SK-N-SH treated with all-trans-retinoic acid at 6 μM for 48 hours (cell line): ENCODE measurements around the gene PHACTR2.

Experiments
- ATAC-seq: fragments of 200-7000 bp; cut with Tn5 transposase; 3 replicates; pipeline ENCODE4 v1.9.1; 2020; ENCODE audit warnings: mild to moderate bottlenecking, moderate library complexity
- ARNTL ChIP-seq: fragments of 450-650 bp; formaldehyde crosslinking; IDR thresholded peaks from 2 replicates; pipeline ENCODE4 v1.5.0; 2020; ENCODE audit warnings: low read depth, mild to moderate bottlenecking, moderate library complexity, borderline replicate concordance
- BACH2 ChIP-seq: fragments of 250-450 bp; sonication (Bioruptor Pico); IDR thresholded peaks from 2 replicates; pipeline ENCODE4 v1.9.0; 2021; ENCODE audit warnings: mild to moderate bottlenecking, borderline replicate concordance
- CREB5 ChIP-seq: fragments of 250-450 bp; sonication (Bioruptor Pico); IDR thresholded peaks from 2 replicates; pipeline ENCODE4 v1.5.1; 2020; ENCODE audit warnings: low read depth, mild to moderate bottlenecking, moderate library complexity
- CSDC2 ChIP-seq: fragments of 250-450 bp; sonication (Bioruptor Pico); IDR thresholded peaks from 2 replicates; pipeline ENCODE4 v1.5.0; 2020; ENCODE audit warnings: mild to moderate bottlenecking, moderate library complexity
- ESRRG ChIP-seq: fragments of 250-450 bp; sonication (Bioruptor Pico); IDR thresholded peaks from 2 replicates; pipeline ENCODE4 v1.6.1; 2021; ENCODE audit warnings: mild to moderate bottlenecking
- GLIS3 ChIP-seq: fragments of 250-450 bp; sonication (Bioruptor Pico); IDR thresholded peaks from 2 replicates; pipeline ENCODE4 v1.5.0; 2020; ENCODE audit warnings: mild to moderate bottlenecking, moderate library complexity
- ISL1 ChIP-seq: fragments of 250-450 bp; sonication (Bioruptor Pico); IDR thresholded peaks from 2 replicates; pipeline ENCODE4 v2.1.2; 2022; ENCODE audit warnings: mild to moderate bottlenecking, moderate library complexity
- OSR1 ChIP-seq: fragments of 250-450 bp; sonication (Bioruptor Pico); IDR thresholded peaks from 2 replicates; pipeline ENCODE4 v1.8.0; 2022; ENCODE audit warnings: moderate library complexity, mild to moderate bottlenecking, inconsistent platforms
- PATZ1 ChIP-seq: fragments of 250-450 bp; sonication (Bioruptor Pico); IDR thresholded peaks from 2 replicates; pipeline ENCODE4 v1.8.0; 2020; ENCODE audit warnings: mild to moderate bottlenecking, moderate library complexity, borderline replicate concordance
- POU6F1 ChIP-seq: fragments of 250-450 bp; sonication (Bioruptor Pico); IDR thresholded peaks from 2 replicates; pipeline ENCODE4 v1.8.0; 2021; ENCODE audit warnings: low read depth, mild to moderate bottlenecking, moderate library complexity, borderline replicate concordance
- PPARA ChIP-seq: fragments of 250-450 bp; sonication (Bioruptor Pico); IDR thresholded peaks from 2 replicates; pipeline ENCODE4 v1.5.0; 2020; ENCODE audit warnings: mild to moderate bottlenecking, borderline replicate concordance
- RARB ChIP-seq: fragments of 250-450 bp; sonication (Bioruptor Pico); IDR thresholded peaks from 2 replicates; pipeline ENCODE4 v1.8.0; 2021; ENCODE audit warnings: mild to moderate bottlenecking, moderate library complexity
- SNAI2 ChIP-seq: fragments of 250-450 bp; sonication (Bioruptor Pico); IDR thresholded peaks from 2 replicates; pipeline ENCODE4 v1.5.0; 2020; ENCODE audit warnings: mild to moderate bottlenecking, moderate library complexity
- TCF4 ChIP-seq: fragments of 250-450 bp; sonication (Bioruptor Pico); IDR thresholded peaks from 2 replicates; pipeline ENCODE4 v1.8.0; 2021; ENCODE audit warnings: mild to moderate bottlenecking, moderate library complexity, borderline replicate concordance
- TOX ChIP-seq: fragments of 250-450 bp; sonication (Bioruptor Pico); IDR thresholded peaks from 2 replicates; pipeline ENCODE4 v1.8.0; 2021; ENCODE audit warnings: mild to moderate bottlenecking, moderate library complexity, borderline replicate concordance
- TSHZ2 ChIP-seq: fragments of 250-450 bp; sonication (Bioruptor Pico); IDR thresholded peaks from 2 replicates; pipeline ENCODE4 v1.5.0; 2020; ENCODE audit warnings: mild to moderate bottlenecking, moderate library complexity
- ZC3H10 ChIP-seq: fragments of 250-450 bp; sonication (Bioruptor Pico); IDR thresholded peaks from 2 replicates; pipeline ENCODE4 v1.5.1; 2021; ENCODE audit warnings: mild to moderate bottlenecking, moderate library complexity
- ZFP3 ChIP-seq: fragments of 250-450 bp; sonication (Bioruptor Pico); IDR thresholded peaks from 2 replicates; pipeline ENCODE4 v1.5.0; 2020; ENCODE audit warnings: mild to moderate bottlenecking, moderate library complexity
- ZFP30 ChIP-seq: fragments of 450-650 bp; formaldehyde crosslinking; IDR thresholded peaks from 2 replicates; pipeline ENCODE4 v1.5.0; 2022; ENCODE audit warnings: mild to moderate bottlenecking, moderate library complexity
- ZNF565 ChIP-seq: fragments of 450-650 bp; formaldehyde crosslinking; conservative IDR thresholded peaks from 2 replicates; pipeline ENCODE4 v1.5.0; 2020; ENCODE audit warnings: low read depth, mild to moderate bottlenecking, moderate library complexity
- ZNF70 ChIP-seq: fragments of 450-650 bp; formaldehyde crosslinking; IDR thresholded peaks from 2 replicates; pipeline ENCODE4 v1.5.0; 2020; ENCODE audit warnings: mild to moderate bottlenecking, moderate library complexity
- TF ChIP-seq, protein P1 (sequence below): fragments of 250-450 bp; sonication (Bioruptor Pico); IDR thresholded peaks from 2 replicates; pipeline ENCODE4 v1.5.1; 2021; ENCODE audit warnings: mild to moderate bottlenecking, moderate library complexity

PHACTR2 gene

GRCh38 chr6:143806282-143807102 lies 128.7 kb downstream of the PHACTR2 start:
- no peak for TF ChIP-seq BACH2
- TF ChIP-seq ZC3H10 (CRISPR knock-in tag), result no peak
- TF ChIP-seq TCF4, result no peak
- no peak for TF ChIP-seq ZNF70
- no peak for TF ChIP-seq ARNTL (CRISPR knock-in tag)
- no peak for TF ChIP-seq ISL1
- TF ChIP-seq SNAI2 (CRISPR knock-in tag), result no peak
- no peak for TF ChIP-seq ZNF565 (CRISPR knock-in tag)
- TF ChIP-seq CSDC2 (CRISPR knock-in tag), result no peak
- no peak for TF ChIP-seq ESRRG (CRISPR knock-in tag)
- TF ChIP-seq ZFP3 (CRISPR knock-in tag), result no peak
- no peak for TF ChIP-seq ZFP30 (CRISPR knock-in tag)
- no peak for TF ChIP-seq TOX
- no peak for TF ChIP-seq PPARA (CRISPR knock-in tag)
- no peak for TF ChIP-seq GLIS3 (CRISPR knock-in tag)
- no peak for TF ChIP-seq OSR1 (CRISPR knock-in tag)
- TF ChIP-seq POU6F1 (CRISPR knock-in tag), result no peak
- no peak for ATAC-seq

DNA sequence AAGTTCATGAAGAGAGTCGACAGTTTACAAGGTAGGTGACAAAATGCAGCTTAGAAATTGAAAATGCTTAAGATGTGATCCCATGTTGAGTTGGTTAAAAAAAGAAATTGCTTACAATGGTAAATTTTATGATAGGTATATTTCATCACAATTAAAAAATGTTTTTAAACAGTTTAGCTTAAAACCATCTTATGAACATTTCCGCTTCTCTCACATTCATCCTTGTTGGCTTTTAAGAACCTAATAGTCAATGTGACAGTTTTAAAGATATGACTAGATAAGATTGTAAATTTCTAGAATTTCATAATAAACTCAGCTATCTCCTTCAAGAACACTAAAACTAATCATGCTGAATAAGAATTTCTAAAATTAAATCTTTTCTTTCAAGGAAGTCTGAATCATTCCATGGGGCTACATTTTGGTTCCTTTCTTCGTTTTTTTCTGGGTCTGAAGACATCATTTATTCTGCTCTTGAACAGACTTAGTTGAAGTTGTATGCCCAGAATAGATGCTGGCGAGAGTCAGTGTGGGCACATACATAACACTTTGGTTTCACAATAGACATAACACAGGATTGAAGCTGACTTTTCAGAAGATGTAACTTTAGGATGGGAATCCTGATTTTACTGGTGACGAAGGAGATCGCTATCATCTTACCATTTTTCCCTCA lies 129.5 kb downstream of the PHACTR2 start:
- no peak for ATAC-seq
- TF ChIP-seq TCF4, result no peak
- TF ChIP-seq, protein P1, sequence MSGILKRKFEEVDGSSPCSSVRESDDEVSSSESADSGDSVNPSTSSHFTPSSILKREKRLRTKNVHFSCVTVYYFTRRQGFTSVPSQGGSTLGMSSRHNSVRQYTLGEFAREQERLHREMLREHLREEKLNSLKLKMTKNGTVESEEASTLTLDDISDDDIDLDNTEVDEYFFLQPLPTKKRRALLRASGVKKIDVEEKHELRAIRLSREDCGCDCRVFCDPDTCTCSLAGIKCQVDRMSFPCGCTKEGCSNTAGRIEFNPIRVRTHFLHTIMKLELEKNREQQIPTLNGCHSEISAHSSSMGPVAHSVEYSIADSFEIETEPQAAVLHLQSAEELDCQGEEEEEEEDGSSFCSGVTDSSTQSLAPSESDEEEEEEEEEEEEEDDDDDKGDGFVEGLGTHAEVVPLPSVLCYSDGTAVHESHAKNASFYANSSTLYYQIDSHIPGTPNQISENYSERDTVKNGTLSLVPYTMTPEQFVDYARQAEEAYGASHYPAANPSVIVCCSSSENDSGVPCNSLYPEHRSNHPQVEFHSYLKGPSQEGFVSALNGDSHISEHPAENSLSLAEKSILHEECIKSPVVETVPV (CRISPR knock-in tag), result no peak

- ATAC-seq, result no peak
Measured at GRCh38 chr6:143810745-143811144, 133.0 kb downstream of the PHACTR2 start.

More at GRCh38 chr6:143810745-143811144, 133.0 kb downstream of the PHACTR2 start:
- TF ChIP-seq ZC3H10 (CRISPR knock-in tag) (no peak), CREB5 (CRISPR knock-in tag) (no peak), TOX (no peak), PATZ1 (CRISPR knock-in tag) (no peak), RARB (CRISPR knock-in tag) (no peak), GLIS3 (CRISPR knock-in tag) (no peak), ZFP30 (CRISPR knock-in tag) (no peak), ISL1 (no peak), TSHZ2 (CRISPR knock-in tag) (no peak), SNAI2 (CRISPR knock-in tag) (no peak), OSR1 (CRISPR knock-in tag) (no peak), ZNF70 (no peak), ZNF565 (CRISPR knock-in tag) (no peak)
